GM10266 (cell line): ENCODE measurements around the gene GGCX.

Experiments
- DNase-seq: peaks from one replicate; pipeline ENCODE4 v3.0.0; 2012; ENCODE audit errors: extremely low spot score
- TF ChIP-seq, protein P1 (sequence below): IDR thresholded peaks from 2 replicates; pipeline ENCODE4 v1.5.1; 2012; ENCODE audit warnings: mild to moderate bottlenecking, low read depth; ENCODE audit not compliant: control insufficient read depth, insufficient read depth; ENCODE audit errors: missing control alignments

The GGCX gene

DNA sequence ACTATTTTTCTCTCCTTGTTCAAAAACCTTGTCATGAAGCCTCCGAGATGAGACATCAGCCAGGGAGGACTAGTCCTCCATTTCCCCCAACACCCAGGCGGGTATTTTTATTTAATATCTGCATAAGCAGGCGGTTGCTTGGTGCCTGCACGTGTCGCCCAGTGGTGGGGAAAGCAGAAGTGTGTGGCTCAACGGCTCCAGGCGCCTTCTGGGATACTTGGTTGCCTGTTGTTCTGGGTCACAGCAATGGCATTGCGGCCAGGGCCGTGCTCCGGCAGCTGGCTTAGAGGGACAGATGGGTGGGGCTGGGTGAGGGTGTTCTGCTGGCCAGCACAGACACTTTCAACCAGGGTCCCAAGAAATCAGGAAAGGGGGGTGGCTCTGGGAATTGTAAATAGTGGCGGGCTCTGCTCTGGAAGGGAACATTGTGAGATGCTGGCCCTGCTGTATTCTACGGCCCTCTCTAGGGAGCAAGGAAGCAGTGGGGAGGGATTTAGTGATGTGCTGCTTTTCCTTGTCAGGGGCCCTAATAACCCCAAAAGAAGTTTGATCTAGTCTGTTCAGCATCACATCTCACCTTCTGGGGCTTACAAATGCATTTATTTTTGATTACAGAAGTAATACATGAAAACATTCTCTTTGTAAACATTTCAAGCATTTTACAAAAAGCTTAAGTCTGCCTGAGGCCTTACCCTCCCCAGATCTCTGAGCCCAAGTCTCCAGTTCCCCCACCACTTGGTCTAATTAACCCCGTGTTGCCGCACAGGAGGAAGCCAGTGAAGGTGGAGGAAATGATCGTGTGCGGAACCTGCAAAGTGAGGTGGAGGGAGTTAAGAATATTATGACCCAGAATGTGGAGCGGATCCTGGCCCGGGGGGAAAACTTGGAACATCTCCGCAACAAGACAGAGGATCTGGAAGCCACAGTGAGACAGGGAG lies 17.2 kb upstream of the GGCX start:
- DNase-seq = peak; percentile 51
- TF ChIP-seq, protein P1, sequence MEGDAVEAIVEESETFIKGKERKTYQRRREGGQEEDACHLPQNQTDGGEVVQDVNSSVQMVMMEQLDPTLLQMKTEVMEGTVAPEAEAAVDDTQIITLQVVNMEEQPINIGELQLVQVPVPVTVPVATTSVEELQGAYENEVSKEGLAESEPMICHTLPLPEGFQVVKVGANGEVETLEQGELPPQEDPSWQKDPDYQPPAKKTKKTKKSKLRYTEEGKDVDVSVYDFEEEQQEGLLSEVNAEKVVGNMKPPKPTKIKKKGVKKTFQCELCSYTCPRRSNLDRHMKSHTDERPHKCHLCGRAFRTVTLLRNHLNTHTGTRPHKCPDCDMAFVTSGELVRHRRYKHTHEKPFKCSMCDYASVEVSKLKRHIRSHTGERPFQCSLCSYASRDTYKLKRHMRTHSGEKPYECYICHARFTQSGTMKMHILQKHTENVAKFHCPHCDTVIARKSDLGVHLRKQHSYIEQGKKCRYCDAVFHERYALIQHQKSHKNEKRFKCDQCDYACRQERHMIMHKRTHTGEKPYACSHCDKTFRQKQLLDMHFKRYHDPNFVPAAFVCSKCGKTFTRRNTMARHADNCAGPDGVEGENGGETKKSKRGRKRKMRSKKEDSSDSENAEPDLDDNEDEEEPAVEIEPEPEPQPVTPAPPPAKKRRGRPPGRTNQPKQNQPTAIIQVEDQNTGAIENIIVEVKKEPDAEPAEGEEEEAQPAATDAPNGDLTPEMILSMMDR = no peak

DNA sequence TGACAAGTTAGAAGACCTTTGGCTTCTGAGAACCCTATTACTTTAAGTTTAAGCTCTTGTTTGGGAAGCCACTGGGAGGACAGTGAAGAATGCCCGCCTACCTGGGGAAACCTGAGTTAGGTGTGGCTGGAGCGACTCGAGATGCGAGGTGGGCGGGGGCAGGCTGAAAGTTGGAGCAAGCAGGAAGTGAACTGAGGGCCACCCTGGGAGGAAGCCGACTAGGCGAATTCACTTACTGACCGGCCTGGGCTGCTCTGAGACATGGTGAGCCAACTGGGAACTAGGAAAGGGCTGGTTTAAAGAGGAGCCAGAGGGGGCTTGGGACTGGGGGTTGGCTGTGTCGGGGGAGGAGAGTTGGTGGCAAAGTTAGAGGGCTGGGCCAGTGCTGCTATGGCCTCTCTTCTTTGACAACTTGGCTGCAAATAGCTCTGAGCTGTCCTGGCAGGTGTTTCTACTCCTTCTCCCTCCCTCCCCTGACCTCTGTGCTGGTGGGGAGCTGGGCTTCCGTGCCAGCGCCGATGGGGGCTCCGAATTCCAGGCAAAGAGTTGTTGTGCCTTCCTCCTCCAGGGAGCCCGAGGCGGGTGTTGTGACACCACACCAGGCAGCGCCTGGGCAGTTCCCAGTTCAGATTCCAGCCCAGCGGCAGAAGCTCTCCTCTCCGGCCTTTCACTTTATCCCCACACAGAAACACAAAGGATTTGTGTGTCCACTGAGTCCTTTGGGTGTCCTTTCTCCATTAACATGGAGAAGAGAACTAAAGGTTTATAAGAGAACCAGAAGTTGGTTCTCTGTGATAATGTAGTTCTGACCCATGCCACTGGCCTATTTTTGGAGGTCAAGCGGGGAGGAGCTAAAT lies 16.3 kb upstream of the GGCX start, which contains the start of gene VAMP8:
Gene VAMP8, plus strand, starts transcription at position 201 of the 857 bp plus-strand sequence. Its CDS starts 61 bp downstream, at position 262.
- DNase-seq = peak; percentile 73
- TF ChIP-seq, protein P1 = no peak

DNA sequence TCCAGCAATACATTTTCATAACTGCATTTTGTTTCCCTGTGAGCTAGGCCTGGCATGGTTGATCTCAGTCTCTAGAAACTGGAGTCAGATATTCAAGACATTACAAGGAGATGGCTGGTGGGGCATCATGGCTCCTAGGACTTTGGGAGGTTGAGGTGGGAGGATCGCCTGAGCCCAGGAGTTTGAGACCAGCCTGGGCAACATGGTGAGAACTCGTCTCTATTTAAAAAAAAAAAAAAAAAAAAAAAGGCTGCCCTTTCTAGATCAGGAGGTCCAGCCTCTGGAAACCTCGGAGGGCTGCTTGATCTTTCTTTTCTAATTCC lies 15.7 kb upstream of the GGCX start:
- no peak for DNase-seq
- TF ChIP-seq, protein P1 = no peak

DNA sequence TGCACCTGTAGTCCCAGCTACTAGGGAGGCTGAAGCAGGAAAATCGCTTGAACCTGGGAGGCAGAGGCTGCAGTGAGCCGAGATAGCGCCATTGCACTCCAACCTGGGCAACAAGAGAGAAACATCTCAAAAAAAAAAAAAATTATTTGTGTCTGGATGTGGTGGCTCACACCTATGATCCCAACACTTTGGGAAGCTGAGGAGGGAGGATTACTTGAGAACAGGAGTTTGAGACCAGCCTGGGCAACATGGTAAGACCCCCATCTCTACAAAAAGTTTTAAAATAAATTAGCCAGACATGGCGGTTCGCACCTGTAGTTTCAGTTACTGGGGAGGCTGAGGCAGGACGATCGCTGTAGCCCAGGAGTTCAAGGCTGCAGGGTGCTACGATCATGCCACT lies 14.4 kb upstream of the GGCX start:
- TF ChIP-seq, protein P1 = no peak
- DNase-seq = no peak

DNA sequence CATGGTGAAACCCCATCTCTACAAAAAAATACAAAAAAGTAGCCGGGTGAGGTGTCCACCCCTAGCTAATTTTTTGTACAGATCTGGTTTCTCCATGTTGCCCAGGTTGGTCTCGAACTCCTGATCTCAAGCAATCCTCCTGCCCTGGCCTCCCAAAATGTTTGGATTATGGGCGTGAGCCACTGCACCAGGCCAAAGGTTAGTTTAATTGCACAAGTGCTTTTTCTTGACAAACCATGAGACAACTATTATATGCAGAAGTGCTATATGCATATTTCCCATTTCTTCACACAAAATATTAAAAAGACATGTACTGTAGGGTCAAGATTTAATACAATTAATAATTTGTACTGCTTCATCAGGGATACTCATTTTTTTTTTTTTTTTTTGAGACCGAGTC lies 5.0 kb upstream of the GGCX start:
- TF ChIP-seq, protein P1 = no peak
- DNase-seq = no peak

DNA sequence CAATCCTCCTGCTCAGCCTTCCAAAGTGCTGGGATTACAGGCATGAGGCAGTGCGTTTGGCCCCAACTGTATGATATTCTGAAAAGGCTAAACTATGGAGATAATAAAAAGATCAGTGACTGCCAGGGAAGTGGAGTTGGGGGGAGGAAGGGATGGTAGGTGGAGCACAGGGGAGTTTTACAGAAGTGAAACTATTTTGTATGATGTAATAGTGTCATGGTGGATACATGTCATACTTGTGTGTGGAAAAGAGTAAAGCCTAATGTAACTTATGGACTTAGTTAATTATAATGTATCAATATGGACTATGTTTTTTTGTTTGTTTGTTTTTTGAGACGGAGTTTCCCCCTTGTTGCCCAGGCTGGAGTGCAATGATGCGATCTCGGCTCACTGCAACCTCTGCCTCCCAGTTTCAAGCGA lies 2.9 kb upstream of the GGCX start:
- DNase-seq = no peak
- TF ChIP-seq, protein P1 = no peak
